Measurements from ENCODE around the gene PRAC1.

DNA sequence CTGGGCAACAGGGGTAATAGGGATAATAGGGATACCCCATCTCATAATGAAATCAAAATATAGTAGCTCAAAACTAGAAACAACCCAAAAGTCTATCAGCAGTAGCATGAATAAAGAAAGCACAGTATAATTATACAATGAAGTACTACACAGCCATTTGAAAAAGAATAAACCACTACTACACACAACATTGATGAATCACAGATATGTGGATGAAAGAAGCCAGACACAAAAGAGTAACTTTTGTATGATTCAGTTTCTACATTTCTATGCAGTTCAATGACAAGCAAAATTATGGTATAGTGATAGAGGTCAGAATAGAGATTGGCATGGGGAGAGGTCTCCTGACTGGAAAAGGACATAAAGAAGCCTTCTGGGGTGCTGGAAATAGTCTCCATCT is 9.0 kb upstream of the PRAC1 start:
- TF ChIP-seq, protein P1, sequence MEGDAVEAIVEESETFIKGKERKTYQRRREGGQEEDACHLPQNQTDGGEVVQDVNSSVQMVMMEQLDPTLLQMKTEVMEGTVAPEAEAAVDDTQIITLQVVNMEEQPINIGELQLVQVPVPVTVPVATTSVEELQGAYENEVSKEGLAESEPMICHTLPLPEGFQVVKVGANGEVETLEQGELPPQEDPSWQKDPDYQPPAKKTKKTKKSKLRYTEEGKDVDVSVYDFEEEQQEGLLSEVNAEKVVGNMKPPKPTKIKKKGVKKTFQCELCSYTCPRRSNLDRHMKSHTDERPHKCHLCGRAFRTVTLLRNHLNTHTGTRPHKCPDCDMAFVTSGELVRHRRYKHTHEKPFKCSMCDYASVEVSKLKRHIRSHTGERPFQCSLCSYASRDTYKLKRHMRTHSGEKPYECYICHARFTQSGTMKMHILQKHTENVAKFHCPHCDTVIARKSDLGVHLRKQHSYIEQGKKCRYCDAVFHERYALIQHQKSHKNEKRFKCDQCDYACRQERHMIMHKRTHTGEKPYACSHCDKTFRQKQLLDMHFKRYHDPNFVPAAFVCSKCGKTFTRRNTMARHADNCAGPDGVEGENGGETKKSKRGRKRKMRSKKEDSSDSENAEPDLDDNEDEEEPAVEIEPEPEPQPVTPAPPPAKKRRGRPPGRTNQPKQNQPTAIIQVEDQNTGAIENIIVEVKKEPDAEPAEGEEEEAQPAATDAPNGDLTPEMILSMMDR (IDR thresholded peaks at IDR 0.05) = no peak
- no peak for TF ChIP-seq NR2C2 (CRISPR knock-in tag; IDR thresholded peaks at IDR 0.05)
- no peak for TF ChIP-seq CREB1 (CRISPR knock-in tag; IDR thresholded peaks at IDR 0.05)
- TF ChIP-seq ZNF263 (CRISPR knock-in tag; IDR thresholded peaks at IDR 0.05; ENCODE audit: low read depth) = no peak
- TF ChIP-seq, protein P2, sequence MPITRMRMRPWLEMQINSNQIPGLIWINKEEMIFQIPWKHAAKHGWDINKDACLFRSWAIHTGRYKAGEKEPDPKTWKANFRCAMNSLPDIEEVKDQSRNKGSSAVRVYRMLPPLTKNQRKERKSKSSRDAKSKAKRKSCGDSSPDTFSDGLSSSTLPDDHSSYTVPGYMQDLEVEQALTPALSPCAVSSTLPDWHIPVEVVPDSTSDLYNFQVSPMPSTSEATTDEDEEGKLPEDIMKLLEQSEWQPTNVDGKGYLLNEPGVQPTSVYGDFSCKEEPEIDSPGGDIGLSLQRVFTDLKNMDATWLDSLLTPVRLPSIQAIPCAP (CRISPR knock-in tag; IDR thresholded peaks at IDR 0.05) = no peak
- TF ChIP-seq JUN (CRISPR knock-in tag; IDR thresholded peaks at IDR 0.05) = no peak
- TF ChIP-seq, protein P3, sequence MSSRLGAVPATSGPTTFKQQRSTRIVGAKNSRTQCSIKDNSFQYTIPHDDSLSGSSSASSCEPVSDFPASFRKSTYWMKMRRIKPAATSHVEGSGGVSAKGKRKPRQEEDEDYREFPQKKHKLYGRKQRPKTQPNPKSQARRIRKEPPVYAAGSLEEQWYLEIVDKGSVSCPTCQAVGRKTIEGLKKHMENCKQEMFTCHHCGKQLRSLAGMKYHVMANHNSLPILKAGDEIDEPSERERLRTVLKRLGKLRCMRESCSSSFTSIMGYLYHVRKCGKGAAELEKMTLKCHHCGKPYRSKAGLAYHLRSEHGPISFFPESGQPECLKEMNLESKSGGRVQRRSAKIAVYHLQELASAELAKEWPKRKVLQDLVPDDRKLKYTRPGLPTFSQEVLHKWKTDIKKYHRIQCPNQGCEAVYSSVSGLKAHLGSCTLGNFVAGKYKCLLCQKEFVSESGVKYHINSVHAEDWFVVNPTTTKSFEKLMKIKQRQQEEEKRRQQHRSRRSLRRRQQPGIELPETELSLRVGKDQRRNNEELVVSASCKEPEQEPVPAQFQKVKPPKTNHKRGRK (CRISPR knock-in tag; IDR thresholded peaks at IDR 0.05; ENCODE audit: borderline replicate concordance) = no peak
- TF ChIP-seq NFATC4 (CRISPR knock-in tag; IDR thresholded peaks at IDR 0.05) = no peak
